Measurements from ENCODE around the gene HPGDS. TPM values are rescaled to one million over a fixed set of nuclear protein-coding genes. Genes with fewer than 3 reads are reported as not detected.

Gene HPGDS
- polyA plus RNA-seq, 1 donor: 5.0 TPM

GRCh38 chr4:94267037-94267436 is 75.6 kb downstream of the HPGDS start:
- Histone ChIP-seq H3K36me3 (ENCODE audit: control insufficient read depth, insufficient read depth, low read length) (peaks cover 22% of the 10 kb centered on the region), H3K4me1 (ENCODE audit: control insufficient read depth, insufficient read depth, low read length) (no peaks in the 10 kb centered on the region), H3K9me3 (ENCODE audit: control insufficient read depth, low read depth, low read length) (no peaks in the 10 kb centered on the region), H3K27ac (ENCODE audit: low read length) (no peak overlapping the region), H3K4me3 (ENCODE audit: low read length) (no peak overlapping the region), H3K27me3 (ENCODE audit: control insufficient read depth, insufficient read depth, low read length) (no peaks in the 10 kb centered on the region)
- DNase-seq: no peak
- 100% methylated on average over 3 of the region's 4 CpGs for WGBS (ENCODE audit: insufficient coverage, low lambda C conversion rate)

DNA sequence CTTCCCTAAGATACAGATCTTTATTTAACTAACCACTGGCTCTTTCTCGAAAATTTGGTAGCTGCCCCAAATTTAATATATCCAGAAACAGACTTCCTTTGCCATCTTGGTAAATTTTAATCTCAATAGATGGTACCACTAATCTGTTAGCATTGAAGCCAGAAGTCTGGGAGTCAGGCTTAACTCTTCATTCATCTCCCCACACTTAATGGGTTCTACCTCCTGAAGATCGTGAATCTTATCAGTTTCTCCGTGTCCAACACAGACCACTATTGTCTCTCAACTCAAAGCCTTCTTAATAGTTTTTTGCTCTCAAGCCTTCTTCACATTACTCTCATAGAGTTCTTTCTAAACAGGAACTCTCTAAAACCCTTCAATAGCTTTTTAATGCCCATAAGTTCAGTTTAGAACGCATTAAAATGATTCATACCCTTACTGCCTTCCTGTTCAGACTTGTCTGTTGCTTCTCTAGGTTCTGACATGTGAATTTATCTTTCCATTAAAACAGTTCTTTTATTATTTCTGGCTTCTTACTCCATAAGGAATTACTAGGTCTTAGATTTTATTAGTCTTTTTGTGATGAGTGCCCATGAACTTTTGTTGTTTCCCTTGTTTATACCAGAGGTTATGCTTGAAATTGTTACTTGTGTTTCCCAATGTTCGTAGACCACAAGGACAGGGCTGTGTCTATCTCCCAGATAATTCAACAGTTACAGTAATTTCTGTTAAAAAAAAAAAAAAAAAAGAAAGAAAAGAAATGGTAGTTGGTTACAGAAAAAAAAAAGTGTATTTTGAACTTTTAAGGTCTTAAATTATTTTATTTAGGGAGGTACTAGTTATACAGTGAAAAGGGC is 80.2 kb downstream of the HPGDS start:
- Histone ChIP-seq H3K4me1 (ENCODE audit: control insufficient read depth, insufficient read depth, low read length) (no peaks in the 10 kb centered on the region), H3K27me3 (ENCODE audit: control insufficient read depth, insufficient read depth, low read length) (no peaks in the 10 kb centered on the region)
- 93% methylated on average over 2 of the region's 5 CpGs for WGBS (ENCODE audit: insufficient coverage, low lambda C conversion rate)

GRCh38 chr4:94256828-94257227 is 85.8 kb downstream of the HPGDS start:
- Histone ChIP-seq H3K4me1 (ENCODE audit: control insufficient read depth, insufficient read depth, low read length) (no peaks in the 10 kb centered on the region), H3K27me3 (ENCODE audit: control insufficient read depth, insufficient read depth, low read length) (no peaks in the 10 kb centered on the region), H3K4me3 (ENCODE audit: low read length) (no peak overlapping the region), H3K9me3 (ENCODE audit: control insufficient read depth, low read depth, low read length) (no peaks in the 10 kb centered on the region), H3K27ac (ENCODE audit: low read length) (no peak overlapping the region), H3K36me3 (ENCODE audit: control insufficient read depth, insufficient read depth, low read length) (peaks cover 26% of the 10 kb centered on the region)
- DNase-seq: no peak

More for the DNA sequence above, 80.2 kb downstream of the HPGDS start:
- no peak for DNase-seq
- no peak overlapping the region for H3K27ac ChIP-seq (ENCODE audit: low read length)
- peaks cover 24% of the 10 kb centered on the region for H3K36me3 ChIP-seq (ENCODE audit: control insufficient read depth, insufficient read depth, low read length)
- H3K9me3 ChIP-seq (ENCODE audit: control insufficient read depth, low read depth, low read length): no peaks in the 10 kb centered on the region
- no peak overlapping the region for H3K4me3 ChIP-seq (ENCODE audit: low read length)

- Histone ChIP-seq H3K27ac (ENCODE audit: low read length) (no peak overlapping the region), H3K4me1 (ENCODE audit: control insufficient read depth, insufficient read depth, low read length) (no peaks in the 10 kb centered on the region), H3K9me3 (ENCODE audit: control insufficient read depth, low read depth, low read length) (no peaks in the 10 kb centered on the region), H3K27me3 (ENCODE audit: control insufficient read depth, insufficient read depth, low read length) (no peaks in the 10 kb centered on the region), H3K4me3 (ENCODE audit: low read length) (no peak overlapping the region), H3K36me3 (ENCODE audit: control insufficient read depth, insufficient read depth, low read length) (peaks cover 22% of the 10 kb centered on the region)
- DNase-seq: no peak
- no CpG with 5 or more reads among the region's 8 CpGs for WGBS (ENCODE audit: insufficient coverage, low lambda C conversion rate)
Observed at GRCh38 chr4:94256144-94256783, 86.4 kb downstream of the HPGDS start.

DNA sequence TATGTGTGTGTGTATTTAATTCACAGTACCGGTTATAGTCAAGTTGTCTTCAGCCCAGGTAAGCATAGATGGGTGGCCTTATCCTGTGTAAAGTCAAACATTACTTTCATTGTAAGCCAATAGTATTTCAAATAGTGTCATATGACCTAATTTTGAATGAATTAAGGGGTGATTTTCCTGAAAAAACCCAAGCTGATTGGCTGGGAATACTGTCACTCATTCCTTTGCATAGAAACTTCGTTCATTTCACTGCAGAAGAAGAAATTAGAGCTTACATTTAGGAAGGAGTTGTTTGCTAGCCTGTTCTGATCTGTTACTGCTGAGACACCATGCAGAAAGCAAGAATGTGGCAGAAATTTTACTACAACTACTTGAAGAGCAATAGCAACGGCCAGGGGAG is 89.6 kb downstream of the HPGDS start:
- Histone ChIP-seq H3K4me3 (ENCODE audit: low read length) (no peak overlapping the region), H3K27me3 (ENCODE audit: control insufficient read depth, insufficient read depth, low read length) (no peaks in the 10 kb centered on the region), H3K4me1 (ENCODE audit: control insufficient read depth, insufficient read depth, low read length) (no peaks in the 10 kb centered on the region), H3K27ac (ENCODE audit: low read length) (no peak overlapping the region), H3K9me3 (ENCODE audit: control insufficient read depth, low read depth, low read length) (no peaks in the 10 kb centered on the region), H3K36me3 (ENCODE audit: control insufficient read depth, insufficient read depth, low read length) (peaks cover 16% of the 10 kb centered on the region)
- 100% methylated on average over 1 of the region's 3 CpGs for WGBS (ENCODE audit: insufficient coverage, low lambda C conversion rate)
- no peak for DNase-seq

DNA sequence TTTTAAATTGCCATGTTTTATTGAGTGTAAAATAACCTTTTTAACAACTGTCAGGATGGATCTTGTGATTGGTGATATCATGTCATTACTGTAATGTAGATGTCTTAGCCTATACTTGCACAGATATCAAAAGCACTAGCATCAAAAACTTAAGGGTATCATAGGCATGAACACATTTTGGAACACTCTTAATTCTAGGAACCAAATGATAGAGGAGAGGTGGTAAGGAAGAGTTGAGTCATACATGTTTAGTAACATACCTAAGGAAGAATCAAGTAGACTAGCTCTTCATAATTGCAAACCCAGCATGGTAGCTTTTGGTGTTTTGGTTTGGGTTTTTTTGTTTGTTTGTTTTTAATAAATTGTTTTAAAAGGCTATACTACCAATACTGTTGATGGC is 91.5 kb downstream of the HPGDS start:
- Histone ChIP-seq H3K27me3 (ENCODE audit: control insufficient read depth, insufficient read depth, low read length) (no peaks in the 10 kb centered on the region), H3K36me3 (ENCODE audit: control insufficient read depth, insufficient read depth, low read length) (peaks cover 17% of the 10 kb centered on the region), H3K9me3 (ENCODE audit: control insufficient read depth, low read depth, low read length) (no peaks in the 10 kb centered on the region), H3K4me3 (ENCODE audit: low read length) (no peak overlapping the region), H3K27ac (ENCODE audit: low read length) (no peak overlapping the region), H3K4me1 (ENCODE audit: control insufficient read depth, insufficient read depth, low read length) (no peaks in the 10 kb centered on the region)
- no peak for DNase-seq

Other genes with a start within 250 kb of the HPGDS start
- 32.1 TPM for gene SMARCAD1, start 135.0 kb downstream of the HPGDS start, polyA plus RNA-seq
- 108 TPM for gene PDLIM5, start 109.1 kb upstream of the HPGDS start, polyA plus RNA-seq

Data from large intestine (tissue), 3 donors.